ENCODE results near the gene APOH.
"Not testable (repeated sequence)": the region's sequence is repeated elsewhere in the genome, so short reads cannot be mapped to it uniquely, and the experiment has no call there.

APOH gene

DNA sequence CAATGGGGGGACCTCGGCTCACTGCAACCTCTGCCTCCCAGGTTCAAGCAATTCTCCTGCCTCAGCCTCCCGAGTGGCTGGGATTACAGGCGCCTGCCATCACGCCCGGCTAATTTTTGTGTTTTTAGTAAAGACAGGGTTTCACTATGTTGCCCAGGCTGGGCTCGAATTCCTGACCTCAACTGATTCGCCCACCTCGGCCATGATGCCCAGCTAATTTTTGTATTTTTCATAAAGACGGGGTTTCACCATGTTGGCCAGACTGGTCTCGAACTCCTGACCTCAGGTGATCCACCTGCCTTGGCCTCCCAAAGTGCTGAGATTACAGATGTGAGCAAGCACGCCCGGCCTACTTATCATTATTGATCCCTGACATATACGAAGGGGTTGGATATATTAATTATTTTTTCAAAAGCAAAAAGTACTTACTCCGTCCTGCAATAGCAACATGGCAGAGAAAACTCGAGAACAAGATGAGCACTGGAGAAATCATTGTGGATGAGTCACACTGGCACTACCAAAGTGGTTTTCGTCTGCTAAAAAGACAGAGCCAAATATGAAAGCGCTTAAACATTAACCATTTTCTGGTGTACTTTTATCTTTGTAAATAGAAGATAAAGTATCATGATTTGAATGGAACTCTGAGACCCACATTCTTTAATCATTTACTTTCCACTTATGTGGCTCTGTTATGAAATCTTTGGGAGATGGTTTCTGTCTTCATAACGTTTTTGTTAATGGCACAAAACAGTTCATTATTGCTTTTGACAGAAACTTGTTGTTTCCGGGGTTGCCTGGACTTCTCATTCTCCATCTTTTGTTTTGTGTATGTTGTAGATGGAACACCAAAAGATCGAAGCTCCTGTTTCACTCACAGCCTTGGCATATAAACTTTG is at the start of gene APOH:
TSS of gene APOH (minus strand) at position 529 of the 896 bp plus-strand sequence. CDS start at position 493, 36 bp downstream.
- DNase-seq (ENCODE audit: low spot score), result no peak

DNA sequence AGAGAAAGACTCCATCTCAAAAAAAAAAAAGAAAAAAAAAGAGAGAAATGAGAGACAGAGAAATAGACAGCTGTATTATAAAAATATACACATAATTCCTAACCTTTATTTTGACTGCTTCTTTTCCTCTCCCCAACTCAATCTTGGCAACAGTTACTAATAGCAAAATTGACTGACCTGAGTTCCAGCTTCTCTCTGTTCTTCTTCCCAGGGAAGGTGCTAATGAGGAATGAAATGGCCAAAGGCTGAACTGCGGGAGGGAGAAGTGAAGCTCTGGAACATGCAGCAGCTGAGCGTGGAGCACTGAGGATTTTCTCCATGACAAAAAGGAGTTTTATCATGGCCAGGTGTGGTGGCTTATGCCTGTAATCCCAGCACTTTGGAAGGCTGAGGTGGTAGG is 48.0 kb upstream of the APOH start:
- DNase-seq (ENCODE audit: low spot score), result no peak

DNA sequence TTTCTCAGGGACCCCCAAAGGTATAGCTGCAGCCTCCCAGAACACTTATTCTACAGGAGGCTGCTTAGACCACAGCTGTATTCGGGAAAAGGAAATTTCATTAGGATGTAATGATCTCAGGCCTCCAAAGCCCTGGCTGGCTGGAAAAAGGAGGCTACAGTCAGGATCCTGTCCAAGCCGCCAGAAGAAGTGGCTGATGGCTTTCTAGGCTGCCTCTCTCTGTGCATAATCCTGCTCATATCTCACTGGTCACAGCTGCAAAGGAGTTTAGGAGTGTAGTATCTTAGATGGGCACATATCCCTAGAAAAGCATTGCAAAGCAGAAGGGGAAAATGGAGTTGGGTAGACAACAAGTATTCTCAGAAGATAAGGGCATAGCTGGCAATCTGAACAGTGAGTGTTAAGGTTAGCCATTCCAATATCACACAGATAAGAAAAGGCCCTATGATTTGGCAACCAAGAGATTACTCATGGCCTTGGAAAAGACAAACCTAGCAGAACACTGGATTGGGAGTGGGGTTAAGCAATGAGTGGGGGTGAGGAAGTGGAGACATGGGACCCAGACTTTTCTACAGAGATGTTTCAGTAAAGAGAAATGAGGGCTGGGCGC is 47.2 kb upstream of the APOH start:
- no peak for DNase-seq (ENCODE audit: low spot score)

DNA sequence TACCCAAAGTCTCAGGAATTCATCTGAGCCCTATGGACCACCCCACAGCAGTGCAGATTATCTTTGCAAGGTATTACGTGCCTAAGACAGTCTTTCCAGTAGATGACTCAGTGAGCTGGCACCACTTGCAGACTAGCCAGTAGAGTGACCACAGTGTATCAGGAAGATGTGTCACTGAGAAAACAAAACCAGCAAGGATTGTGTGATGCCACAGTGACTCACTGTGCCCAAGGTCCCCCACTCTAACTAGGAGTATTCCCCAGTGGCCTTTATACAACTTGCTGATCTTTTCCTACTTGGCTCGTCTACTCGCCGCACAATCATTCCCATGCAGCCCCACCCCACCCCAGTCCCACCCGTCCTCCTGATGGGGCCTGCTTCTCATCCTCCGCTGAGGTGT is 46.4 kb upstream of the APOH start:
- DNase-seq (ENCODE audit: low spot score), result no peak

- no peak for DNase-seq (ENCODE audit: low spot score)
Observed at GRCh38 chr17:66273586-66273848, 44.3 kb upstream of the APOH start.

DNA sequence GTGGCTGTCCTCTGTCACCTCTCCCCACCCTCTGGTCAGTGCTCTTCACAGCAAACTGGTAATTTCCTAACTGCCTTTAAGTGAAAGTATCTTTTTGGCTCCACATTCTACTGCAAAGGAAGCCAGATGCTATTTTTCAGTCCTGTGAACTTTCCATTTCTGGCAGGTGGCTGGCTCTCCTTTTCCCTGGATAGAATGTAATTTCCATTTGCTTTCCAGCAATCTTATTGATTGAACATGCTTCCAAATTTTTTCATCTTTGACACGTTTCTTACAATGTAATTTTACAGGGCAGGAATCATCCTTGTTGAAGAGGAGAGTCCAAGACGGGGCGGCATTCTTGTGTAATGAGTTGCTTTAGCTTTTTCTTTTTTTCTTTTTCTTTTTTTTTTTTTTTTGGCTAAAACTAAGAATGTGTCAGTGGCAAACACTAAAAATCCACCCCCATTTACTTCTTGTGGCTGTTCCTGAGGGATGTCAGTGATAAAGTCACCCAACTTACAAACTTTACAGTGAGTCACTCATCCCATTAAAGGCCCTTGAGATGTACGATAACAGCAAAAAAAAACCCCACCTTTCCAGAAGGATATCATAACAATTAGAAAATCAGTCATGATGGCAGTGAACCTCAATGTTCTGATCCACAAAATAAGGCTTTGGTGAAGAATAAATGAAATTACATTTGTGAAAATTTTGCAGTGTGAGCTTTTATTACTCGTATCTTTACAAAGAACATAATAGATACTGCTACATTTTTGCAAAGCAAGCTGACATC is 43.8 kb upstream of the APOH start:
- DNase-seq (ENCODE audit: low spot score), result no peak

- DNase-seq (ENCODE audit: low spot score), result no peak
Observed at GRCh38 chr17:66271512-66271911, 42.3 kb upstream of the APOH start.

- DNase-seq (ENCODE audit: low spot score), result no peak
Observed at GRCh38 chr17:66270106-66270505, 40.9 kb upstream of the APOH start.

DNA sequence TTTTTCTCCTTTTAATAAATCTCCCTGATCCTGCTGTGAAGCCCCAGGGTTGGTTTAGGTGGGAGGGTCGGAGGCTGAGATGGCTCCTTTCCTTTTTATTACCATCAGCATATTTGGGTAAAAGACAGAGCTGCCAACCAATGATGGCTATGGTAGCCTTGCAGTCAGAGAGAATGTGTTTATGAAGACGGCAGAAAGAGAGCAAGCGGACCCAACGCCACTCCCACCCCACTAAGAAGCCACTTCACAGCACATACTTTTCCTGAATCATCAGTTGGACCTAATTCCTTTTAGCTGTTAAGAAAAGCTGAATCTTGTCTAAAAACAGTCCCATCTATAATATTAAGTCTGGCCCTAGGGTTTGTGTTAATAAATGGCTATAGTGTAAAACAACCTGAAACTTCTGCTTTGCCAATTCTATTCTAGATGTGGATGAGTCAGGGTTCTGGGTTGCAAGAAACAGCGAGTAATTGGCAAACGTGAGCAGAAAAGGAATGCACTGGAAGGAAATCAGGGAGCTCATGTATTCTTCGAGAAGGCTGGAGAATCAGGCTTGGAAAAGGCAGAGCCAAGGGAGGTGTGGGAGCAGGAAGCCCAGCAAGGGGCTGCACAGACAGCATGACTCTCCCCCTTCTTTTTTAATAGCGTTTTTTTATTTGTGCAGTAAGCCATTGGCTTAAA is 39.2 kb upstream of the APOH start:
- no peak for DNase-seq (ENCODE audit: low spot score)

GRCh38 chr17:66264696-66265095 is 35.5 kb upstream of the APOH start:
- no peak for DNase-seq (ENCODE audit: low spot score)

DNA sequence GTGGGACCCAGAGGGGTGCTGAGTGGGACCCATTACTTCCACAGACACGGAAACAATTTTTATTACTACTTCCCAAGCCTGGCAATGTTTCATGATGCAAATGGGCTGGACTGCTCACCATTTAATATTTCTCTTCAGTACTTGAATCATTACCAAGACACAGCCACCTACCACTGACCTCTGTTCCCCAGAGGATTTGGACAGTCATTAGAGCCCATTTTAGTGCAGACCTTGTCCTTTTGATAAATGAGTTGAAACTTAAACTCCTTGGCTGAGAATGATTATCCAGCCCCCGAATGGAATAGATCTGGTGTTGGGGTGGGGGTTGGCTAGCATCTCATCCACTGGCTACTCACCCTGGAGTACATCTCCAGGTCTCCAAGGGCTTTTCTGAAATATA is 33.6 kb upstream of the APOH start:
- DNase-seq (ENCODE audit: low spot score), result no peak

DNA sequence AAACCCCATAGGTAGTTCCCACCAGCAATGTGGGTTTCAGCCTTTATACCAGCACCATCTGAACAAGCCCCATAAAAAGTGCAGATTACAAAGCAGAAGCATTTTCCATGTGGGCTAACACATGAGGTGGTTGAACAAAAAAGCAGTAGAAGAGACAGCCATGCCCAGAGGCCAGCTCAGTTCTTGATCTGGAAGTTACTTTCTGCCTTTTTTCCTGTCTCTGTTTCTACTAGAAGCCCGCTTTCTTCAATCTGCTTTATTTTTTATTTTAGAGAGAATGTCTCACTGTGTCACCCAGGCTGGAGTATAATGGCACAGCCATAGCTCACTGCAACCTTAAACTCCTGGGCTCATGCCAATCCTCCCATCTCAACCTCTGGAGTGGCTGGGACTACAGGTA is 31.5 kb upstream of the APOH start:
- DNase-seq (ENCODE audit: low spot score), result no peak

- DNase-seq (ENCODE audit: low spot score), result no peak
Observed at GRCh38 chr17:66260275-66260674, 31.1 kb upstream of the APOH start.

- DNase-seq (ENCODE audit: low spot score), result peak; percentile 35
Observed at GRCh38 chr17:66255527-66255971, 26.3 kb upstream of the APOH start.

DNA sequence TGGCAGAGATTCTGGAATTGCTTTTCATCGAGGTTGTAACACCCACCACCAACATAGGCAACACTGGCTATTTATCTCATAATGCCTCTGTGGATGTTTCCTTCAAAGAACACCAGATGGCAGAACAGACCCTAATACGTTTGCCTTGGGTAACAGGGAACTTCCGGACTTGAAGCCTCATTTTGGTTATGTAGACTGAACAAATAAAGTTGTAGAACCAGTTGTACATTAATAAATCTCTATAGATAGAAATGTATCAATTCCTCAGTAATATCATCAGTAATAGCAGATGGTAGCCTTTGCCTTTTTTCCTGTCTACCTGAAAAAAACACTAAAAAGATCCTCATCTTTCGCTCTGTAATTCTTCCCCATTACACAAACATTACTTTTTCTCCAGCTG is 25.9 kb upstream of the APOH start:
- DNase-seq (ENCODE audit: low spot score), result peak; percentile 75

GRCh38 chr17:66253458-66253857 is 24.2 kb upstream of the APOH start:
- DNase-seq (ENCODE audit: low spot score), result not testable (repeated sequence)

- no peak for DNase-seq (ENCODE audit: low spot score)
Observed at GRCh38 chr17:66250686-66251085, 21.5 kb upstream of the APOH start.

- DNase-seq (ENCODE audit: low spot score), result no peak
Observed at GRCh38 chr17:66248285-66248684, 19.1 kb upstream of the APOH start.

GRCh38 chr17:66241839-66242238 is 12.6 kb upstream of the APOH start:
- DNase-seq (ENCODE audit: low spot score), result no peak

- DNase-seq (ENCODE audit: low spot score), result no peak
Observed at GRCh38 chr17:66240630-66241029, 11.4 kb upstream of the APOH start.

- DNase-seq (ENCODE audit: low spot score), result no peak
Observed at GRCh38 chr17:66240013-66240412, 10.8 kb upstream of the APOH start.

- DNase-seq (ENCODE audit: low spot score), result no peak
Observed at GRCh38 chr17:66235377-66235994, 6.3 kb upstream of the APOH start.

Measured in CD4-positive, alpha-beta T cell treated with Interleukin-6 at 100 ng/mL for 8 hours (primary cell).